SIG-M5 treated with dmso at 0.1 percent for 504 hours (cell line): ENCODE data around the gene ZP3.
"Not testable (repeated sequence)": the region's sequence is repeated elsewhere in the genome, so short reads cannot be mapped to it uniquely, and the experiment has no call there.

Experiments
- DNase-seq: peaks from one replicate; lab custom pipeline; 2025; ENCODE audit not compliant: unreplicated experiment; lab: John Stamatoyannopoulos, UW

The ZP3 gene

DNA sequence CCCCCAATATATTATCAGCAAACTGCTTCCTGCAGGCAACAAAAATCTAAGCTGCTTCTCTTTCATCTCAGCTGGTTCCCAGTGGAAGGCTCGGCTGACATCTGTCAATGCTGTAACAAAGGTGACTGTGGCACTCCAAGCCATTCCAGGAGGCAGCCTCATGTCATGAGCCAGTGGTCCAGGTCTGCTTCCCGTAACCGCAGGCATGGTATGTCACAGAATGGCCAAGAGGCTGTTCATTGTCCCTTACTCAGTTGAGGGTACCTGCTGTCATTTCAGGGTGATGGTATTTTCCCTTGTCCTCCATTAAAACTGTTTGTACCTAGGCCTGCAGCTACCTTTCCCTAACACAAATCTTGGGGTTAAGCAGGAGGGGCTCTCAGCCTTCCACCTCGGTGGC, 15.7 kb downstream of the ZP3 start:
- DNase-seq = not testable (repeated sequence)

GRCh38 chr7:76441792-76442191, 17.0 kb downstream of the ZP3 start:
- not testable (repeated sequence) for DNase-seq

DNA sequence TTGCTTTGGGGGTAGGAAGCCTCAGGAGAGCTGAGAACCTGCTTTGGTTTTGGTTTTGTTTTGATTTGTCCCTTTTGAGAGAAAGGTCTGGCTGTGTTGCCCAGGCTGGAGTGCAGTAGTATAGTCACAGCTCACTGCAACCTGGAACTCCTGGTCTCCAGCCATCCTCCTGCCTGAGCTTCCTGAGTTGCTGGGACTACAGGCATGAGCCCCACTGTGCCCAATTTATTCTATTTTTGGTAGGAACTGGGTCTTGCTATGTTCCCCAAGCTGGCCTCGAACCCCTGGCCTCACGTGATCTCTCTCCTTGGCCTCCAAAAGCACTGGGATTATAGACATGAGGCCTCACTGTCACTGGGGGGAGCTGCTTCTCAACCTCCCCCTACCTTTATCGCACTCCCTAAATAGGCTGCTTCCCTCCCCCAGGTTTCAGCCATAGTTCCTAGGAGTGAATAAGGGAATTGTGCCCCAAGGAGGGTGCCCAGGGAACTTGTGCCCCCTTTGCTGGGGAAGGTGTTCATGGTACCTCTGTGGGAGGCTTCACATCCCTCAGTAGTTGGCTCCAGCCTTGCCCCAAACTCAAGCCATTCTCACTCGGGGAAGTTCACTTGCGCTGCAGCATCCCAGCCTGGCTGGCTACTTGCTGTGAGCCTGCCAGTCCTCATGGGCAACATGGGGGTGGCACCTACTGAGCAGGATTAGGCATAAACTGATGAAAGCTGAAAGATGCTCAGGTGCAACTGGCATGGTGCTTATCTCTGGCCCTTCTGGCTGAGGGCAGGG, 18.1 kb downstream of the ZP3 start:
- not testable (repeated sequence) for DNase-seq

- not testable (repeated sequence) for DNase-seq
These were observed 19.1 kb downstream of the ZP3 start for GRCh38 chr7:76443846-76444245.

DNA sequence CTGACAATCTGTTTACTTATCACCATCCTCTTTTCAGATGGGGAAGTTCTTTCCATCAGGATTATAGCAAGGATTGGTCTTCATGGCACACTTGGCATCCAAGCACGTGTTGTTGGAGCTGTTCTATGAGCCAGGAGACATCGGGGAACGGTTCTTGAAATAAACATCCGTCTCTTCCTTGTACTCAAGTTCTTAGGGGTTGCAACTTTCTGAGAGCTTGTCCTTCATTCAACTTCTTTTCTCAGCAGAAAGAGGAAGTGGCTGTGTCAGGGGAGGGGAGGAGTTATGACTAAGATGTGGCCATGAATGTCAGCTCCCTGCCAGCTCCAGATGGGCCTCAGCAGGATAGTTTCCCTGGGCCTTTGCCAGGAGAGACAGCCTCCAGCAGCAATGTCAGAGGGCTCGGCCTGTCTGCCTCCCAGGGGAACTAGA, 20.8 kb downstream of the ZP3 start:
- DNase-seq = peak; percentile 67

DNA sequence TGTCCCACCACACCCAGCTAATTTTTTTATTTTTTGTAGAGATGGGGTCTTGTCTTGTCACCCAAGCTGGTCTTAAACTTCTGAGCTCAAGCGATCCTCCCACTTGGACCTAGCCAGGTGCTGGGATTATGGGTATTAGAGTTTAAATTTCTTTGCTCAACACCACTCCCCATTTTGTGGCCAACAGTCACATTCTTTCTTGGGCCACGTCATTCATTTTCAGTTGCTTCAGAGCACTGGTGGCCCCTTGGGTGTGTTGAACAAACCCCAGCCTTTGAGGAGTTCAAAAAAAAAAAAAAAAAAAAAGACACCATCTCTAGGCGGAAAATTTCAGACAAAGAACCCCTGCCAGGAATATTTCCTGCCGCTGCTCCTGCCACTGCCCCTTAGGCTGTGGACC, 32.3 kb downstream of the ZP3 start:
- DNase-seq = not testable (repeated sequence)

- DNase-seq = not testable (repeated sequence)
These were observed 33.8 kb downstream of the ZP3 start for GRCh38 chr7:76458504-76458903.

GRCh38 chr7:76460767-76461166, 36.0 kb downstream of the ZP3 start:
- not testable (repeated sequence) for DNase-seq

DNA sequence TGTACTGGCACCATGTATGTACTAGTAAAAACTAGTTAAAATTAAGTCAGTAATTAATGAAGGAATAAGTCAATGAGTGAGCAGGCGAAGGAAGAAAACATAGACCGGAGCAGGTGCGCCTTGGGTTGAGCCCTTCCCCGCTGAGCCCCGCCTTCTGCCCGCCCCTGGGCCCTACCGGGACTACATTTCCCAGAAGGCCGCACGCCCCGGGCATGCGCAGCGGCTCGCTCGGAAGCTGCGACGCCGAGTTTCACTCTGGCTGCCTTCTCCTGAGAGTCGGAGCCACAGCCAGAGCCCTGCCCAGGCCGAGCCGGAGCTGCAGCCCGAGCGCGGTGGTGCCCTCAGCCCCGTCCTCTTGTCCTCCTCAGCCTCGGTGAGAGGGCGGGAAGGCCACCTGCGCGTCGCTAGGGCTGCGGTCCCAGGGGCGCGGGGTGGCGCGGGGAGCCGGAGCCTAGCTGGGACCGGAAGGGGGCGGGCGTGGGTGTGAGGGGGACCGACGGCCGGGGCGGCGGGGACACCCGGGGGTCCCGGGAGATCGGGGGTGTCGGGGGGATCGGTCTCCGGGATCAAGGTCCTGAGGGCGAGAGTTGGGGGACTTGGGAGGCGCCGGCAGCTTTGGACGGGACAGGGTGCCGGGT, 36.8 kb downstream of the ZP3 start, which contains the start of gene DTX2:
DTX2 (plus strand) TSS at position 246 of the 638 bp plus-strand sequence. CDS start 18,801 bp downstream, outside the sequence.
- not testable (repeated sequence) for DNase-seq

DNA sequence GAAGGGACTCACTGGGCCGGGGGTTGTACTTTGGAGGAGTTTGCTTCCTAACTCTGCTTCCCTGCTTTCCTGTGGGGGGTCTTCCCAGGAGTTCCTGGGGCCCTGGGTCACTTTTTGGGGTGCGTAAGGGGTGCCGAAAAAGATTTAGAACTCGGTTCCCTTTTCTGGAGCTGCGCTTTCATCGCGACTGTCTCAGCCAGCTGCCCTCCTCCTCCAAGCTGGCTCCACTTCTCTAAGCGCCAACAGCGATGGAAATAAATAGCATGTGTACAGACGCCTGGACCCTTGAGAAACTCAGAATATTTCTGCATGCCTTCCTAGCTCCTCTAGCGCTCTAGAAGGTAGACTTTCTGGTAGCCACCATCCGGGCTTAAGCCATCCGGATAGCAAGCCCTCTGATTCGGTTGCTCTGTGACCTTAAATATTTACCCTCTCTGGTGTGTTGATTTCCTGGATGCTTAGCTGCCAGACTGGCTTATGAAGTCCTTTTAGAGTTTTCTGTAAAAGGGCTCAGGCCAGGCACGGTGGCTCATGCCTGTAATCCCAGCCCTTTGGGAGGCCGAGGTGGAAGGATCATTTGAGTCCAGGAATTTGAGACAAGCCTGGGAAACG, 37.6 kb downstream of the ZP3 start:
- not testable (repeated sequence) for DNase-seq

- not testable (repeated sequence) for DNase-seq
These were observed 40.2 kb downstream of the ZP3 start for GRCh38 chr7:76464959-76465358.

DNA sequence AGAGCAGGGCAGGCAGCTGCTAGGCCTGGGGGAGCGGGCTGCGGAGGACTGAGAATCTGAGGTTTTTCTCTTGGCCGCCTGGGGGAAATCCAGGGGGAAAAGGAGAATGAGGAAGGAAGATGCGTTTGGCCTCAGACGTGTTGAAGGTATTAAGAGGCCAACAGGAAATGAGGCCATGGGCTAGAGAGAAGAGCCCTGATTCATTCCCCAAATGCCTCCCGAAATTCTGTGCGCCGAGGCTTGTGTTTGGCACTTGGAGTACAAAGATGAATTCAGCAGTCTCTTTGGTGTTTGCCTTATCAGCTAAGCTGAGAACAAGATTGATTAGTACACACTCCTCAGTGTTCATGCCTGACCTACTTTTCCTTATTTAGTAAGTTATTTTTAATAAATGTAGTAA, 41.2 kb downstream of the ZP3 start:
- not testable (repeated sequence) for DNase-seq

- not testable (repeated sequence) for DNase-seq
These were observed 43.1 kb downstream of the ZP3 start for GRCh38 chr7:76467743-76468404.

DNA sequence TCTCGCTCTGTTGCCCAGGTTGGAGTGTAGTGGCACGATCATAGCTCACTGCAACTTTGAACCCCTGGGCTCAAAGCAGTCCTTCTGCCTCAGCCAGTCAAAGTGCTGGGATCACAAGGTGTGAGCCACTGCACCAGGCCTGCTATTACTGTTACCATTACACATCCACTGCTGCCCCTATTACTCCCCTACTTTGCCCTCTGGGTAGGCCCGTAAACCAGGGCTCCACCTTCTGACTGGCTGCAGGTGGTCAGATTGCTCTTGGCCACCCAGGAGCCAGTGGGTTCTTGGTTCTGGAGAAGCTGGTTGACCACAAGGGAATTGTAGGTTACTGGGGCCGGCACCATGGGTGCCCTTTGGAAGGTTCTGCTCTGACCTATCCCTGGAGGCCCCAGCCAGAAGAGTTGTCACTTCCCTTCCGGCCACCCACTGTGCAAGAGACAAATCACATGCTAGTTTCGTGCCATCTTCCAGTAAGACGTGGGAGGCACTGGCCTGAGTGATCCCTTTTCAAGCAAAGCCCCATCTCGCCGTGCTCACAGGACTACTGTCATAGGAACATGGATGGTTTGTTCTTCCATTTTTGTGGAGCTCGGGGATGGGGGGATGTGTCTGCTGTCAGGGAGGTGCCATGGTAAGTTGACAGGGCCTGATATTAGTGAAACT, 46.9 kb downstream of the ZP3 start:
- DNase-seq = not testable (repeated sequence)

DNA sequence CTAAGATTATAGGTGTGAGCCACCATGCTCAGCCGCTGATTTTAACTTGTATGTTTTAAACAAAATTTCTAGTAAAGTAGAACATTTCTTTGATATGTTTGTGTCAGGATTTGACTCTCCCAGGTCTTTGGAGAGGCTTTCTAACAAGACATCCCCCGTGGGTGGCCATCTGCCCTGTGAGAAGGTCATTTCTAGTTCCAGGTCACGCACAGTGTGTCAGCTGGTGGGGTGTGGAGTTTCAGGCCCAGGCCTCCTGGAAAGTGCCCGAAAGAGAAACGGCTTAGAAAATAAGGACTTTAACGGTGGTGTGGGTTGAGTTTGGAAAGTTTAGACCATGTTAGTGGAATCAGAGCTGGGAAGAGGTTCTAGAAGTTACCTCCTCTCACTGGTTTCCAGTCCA, 48.3 kb downstream of the ZP3 start:
- not testable (repeated sequence) for DNase-seq

DNA sequence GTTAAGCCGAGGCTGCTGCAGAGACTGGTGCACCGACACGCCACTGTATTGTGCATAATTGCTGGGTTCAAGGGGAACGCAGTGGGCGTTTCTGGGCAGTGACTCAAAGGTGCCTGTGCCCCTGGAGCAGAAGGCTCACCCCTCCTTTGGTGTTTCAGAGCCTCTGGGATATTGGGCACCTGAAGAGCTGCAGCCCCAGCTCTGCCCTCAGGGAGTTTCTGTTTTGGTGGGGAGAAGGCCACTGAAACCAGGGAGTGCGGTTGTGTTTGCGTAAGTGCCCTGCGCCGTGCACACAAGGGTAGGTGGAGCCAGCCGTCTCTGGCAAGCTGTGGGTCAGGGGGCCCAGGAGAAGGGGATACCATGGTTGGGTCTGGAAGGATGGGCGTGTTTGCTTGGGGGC, 51.5 kb downstream of the ZP3 start:
- DNase-seq = not testable (repeated sequence)

DNA sequence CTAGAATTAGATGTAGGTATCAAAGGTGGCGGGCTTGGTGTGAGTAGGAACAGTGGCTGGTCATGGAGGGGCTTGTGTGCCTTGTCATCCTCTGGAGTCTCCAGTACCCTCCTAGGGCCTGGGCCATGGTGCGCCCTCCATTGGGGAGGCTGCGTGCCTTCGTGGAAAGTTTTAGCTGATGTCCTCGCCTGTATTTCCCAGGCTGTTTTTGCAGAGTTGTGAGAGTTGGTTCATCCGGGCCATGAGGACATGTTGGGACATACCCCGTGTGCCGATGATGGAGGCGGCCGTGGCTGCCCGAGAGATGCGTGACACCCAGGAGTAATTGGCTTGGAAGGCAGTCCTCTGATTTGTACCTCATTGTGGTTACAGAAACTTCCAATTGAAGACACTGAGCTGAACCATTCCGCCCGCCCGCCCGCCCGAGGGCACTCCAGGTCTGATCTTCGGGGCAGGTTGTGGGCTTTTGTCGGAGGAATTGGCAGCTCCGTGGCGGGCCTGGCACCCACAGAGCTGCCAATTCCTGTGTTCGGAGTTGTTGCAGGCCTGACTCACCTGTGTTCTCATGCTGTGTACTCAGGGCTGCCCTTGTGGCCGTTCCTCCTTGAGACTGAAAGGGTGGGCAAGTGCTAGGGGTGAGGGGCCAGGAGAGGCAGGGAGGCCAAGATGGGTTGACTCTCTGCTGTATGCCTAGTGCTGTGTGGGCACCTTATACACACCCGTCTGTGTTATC, 52.2 kb downstream of the ZP3 start:
- not testable (repeated sequence) for DNase-seq

DNA sequence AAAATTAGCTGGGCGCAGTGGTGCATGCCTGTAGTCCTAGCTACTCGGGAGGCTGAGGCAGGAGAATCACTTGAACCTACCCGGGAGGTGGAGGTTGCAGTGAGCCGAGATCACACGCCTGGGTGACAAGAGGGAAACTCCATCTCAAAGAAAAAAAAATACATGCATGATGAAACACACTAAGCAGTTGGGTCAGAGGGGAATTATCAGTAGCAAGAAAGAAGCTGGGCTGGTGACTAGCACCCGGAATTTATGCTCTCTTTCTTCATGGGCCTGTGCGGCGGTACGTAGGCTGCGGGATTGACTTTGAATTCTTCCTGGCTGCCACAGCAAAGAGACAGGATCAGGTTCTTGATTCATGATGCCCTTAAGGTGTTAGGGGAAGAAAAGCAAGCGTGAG, 54.9 kb downstream of the ZP3 start:
- not testable (repeated sequence) for DNase-seq

GRCh38 chr7:76480403-76481253, 55.9 kb downstream of the ZP3 start:
- DNase-seq = not testable (repeated sequence)
